ENCODE measurements around the gene ADCY2.

DNA sequence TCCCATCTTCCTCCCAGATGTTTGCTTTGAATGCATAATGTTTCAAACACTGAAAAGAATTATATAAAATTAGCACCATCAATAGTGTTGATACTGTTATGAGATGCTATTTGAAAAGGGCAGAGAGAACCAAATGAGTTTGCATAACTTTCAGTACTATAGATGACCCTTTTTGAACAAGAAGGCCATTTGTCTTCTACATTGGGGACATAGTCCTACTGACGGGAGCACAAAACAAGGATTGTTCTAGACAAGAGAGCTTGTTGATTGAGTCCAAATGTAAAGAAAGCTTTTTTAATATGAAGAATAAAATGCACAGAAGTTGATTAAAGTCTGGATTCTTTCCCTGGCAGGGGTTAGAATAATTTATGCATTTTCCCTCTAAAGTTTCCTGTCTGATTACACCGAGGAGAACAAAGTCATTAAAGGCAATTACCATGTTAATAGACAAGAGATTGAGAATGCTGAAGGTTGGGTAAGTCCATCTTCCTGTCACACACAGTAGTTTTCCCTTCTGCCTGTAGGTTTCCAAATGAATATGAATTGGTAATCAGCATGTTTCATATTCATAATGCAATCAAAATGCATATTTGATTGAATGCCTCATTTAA lies 32.8 kb upstream of the ADCY2 start:
- TF ChIP-seq, protein P1, sequence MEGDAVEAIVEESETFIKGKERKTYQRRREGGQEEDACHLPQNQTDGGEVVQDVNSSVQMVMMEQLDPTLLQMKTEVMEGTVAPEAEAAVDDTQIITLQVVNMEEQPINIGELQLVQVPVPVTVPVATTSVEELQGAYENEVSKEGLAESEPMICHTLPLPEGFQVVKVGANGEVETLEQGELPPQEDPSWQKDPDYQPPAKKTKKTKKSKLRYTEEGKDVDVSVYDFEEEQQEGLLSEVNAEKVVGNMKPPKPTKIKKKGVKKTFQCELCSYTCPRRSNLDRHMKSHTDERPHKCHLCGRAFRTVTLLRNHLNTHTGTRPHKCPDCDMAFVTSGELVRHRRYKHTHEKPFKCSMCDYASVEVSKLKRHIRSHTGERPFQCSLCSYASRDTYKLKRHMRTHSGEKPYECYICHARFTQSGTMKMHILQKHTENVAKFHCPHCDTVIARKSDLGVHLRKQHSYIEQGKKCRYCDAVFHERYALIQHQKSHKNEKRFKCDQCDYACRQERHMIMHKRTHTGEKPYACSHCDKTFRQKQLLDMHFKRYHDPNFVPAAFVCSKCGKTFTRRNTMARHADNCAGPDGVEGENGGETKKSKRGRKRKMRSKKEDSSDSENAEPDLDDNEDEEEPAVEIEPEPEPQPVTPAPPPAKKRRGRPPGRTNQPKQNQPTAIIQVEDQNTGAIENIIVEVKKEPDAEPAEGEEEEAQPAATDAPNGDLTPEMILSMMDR (IDR thresholded peaks at IDR 0.05), result no peak
- no peak for TF ChIP-seq POLR2A (IDR thresholded peaks at IDR 0.05)

Data from heart left ventricle (tissue), 13 donors.